Activated effector memory CD4-positive, alpha-beta T cell treated with Interleukin-2 at 50 U/mL for 16 hours (primary cell): Measurements from ENCODE around the gene CRIM1.

Source experiments
- DNase-seq: peaks from one replicate; pipeline ENCODE4 v3.0.0-alpha.2; 2020

The CRIM1 gene

DNA sequence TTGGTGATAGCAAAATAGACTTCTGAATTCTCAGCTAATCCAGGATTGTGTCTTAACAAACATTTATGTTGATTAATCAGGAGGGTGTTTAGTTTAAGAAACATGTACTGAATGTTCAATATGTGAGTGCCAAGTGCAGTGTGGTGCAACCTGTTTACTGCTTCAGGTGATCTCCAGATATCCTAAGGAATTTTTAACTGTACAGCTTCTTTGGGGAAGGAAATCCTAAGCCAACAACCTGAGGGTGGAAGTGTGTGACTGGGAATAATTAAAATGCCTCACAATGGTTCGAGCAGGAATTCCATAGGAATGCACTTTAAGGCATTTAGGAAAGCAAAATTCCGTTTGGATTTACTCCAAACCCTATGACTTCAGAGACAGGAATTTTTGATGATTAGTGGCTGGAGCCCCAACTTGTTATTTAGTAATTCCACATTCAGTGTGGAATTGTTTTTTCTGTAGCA is 16.4 kb downstream of the CRIM1 start:
- DNase-seq, result no peak

DNA sequence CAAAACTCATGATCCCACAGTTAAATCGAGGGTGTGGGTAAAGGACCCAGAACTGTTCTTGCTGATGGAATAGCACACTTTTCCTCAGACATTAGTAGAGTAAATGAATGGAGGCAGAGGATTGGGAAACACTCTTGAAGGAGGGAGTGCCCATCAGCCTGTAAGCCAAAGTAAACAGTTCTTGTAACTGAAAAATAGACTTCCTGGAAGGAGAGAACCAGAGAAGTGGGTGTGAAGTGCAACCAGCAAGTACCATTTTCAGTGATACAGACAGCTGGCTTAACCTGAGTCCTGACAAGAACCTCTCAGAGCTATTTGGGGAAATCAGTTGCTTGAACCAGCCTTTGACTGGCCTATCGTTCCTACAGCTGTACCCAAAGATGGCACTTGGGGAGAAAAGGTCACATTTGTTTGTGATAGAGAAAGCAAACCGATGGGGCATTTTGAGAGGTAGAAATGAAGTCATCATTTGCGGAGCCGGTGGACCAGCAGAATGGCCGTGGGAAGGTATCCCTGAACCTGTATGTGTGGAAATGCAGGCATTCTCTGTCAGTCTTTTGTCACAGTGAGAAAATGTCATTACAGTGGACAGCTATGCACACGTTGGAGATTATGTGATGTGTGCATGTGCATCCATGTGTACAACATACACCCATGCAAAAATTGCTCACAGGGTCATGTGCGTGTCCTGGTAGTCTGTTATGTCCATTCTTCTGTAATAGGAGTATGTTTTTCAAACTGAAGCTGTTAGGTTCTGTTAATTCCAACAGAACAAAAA is 17.8 kb downstream of the CRIM1 start:
- DNase-seq, result no peak

DNA sequence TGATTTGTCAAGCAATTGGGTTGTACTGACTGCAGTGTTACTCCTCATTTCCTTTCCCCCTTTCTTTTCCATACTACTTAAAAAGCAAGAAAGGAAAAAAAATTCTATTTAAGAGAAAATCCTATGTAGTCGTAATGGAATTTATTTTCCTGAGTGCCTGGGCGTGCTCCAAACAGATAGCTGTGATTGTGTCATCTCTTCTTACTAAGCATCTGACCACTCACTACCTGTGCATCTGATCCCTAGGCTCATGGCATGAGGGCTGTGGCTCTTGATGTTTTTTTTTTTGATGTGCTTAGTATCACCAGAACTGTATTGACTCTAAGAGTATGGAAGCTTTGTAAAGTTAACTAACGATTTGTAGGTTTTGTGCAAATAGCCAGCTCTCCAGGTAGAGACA is 19.0 kb downstream of the CRIM1 start:
- no peak for DNase-seq

DNA sequence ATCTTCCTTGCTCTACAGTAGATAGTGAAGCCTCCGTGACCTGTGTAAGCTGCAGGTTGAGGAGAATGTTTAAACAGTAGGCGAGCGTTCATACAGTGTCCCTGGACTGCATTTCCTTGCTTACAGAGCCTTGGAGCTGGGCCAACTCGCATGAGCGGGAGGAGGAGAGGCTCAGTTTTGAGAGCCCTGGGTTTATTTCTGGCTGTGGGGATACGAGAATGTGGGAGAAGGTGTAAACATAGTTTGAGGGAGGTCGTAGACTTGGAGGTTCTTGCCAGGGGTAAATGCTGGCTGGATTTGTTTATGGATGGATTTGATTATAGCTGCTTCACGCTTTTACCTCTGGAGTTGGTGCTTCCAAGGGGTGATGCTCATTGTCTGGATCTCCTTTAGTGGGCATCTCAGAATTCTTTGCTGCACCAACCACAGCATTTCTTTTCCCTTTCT is 20.8 kb downstream of the CRIM1 start:
- no peak for DNase-seq

DNA sequence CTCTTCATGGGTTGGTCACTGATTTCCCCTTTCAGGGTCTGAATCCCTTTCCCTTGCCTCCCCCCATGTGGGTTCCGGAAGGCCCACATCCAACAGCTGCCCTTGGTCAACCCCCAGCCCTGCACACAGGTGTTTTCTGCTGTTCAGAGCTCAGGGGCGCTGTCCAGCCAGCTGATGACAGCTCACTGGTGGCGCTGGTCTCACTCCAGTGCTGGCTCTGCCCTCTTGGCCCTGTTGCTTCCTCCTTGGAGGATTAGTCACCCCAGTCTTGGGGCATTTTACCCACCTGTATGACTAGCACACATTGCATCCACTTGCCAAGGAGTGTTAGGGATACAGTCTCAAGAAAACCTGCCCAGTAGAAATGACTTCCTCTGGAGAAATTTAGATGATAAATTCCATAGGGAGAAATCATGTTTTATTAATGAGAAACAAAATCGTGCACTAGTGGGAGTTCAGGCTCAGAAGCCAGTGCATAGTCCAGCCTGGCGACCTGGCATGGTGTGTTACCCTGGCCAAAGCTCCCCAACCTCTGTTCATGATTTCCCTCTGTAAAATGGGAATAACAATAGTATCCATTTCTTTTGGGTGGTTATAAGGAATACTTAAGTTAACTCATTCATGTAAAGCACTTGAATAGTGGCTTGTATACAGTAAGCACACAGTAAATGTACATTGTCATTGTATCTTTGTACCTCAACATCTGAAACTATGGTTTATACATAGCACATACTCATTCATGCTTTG is 21.6 kb downstream of the CRIM1 start:
- DNase-seq, result no peak

DNA sequence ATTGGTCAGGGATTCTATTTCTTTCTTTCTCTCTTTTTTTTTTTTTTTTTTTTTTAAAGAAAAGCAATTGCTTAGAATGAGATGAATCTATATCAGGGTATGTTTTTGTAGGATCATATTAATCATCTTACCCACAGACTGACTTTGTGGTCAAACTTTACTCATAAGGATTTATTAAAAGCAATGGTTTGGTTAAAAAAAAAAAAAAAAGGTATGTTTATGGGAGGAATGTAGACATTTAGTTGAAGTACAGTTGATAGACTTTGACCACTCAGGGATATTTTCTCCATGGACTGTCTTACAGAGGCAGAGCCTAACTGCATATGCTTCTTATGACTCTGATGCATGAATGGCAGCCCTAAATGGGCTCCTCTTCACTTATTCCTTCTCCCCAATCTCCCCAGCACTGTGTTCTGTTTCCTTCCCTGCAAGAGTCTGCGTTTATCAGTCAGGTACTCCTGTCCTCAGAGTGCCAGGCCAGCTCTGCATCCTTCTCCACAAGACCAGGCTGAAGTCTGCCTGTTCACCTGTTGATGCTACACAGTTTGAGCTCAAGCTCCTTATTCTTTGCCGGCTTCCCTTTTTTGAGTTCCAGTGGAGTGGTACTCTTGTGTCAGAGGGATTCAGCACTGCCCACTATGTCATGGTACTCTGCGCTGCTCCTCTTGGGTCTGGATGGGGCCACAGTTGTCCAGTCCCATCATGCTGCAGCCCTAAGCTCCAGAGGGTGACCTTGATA is 24.3 kb downstream of the CRIM1 start:
- no peak for DNase-seq

DNA sequence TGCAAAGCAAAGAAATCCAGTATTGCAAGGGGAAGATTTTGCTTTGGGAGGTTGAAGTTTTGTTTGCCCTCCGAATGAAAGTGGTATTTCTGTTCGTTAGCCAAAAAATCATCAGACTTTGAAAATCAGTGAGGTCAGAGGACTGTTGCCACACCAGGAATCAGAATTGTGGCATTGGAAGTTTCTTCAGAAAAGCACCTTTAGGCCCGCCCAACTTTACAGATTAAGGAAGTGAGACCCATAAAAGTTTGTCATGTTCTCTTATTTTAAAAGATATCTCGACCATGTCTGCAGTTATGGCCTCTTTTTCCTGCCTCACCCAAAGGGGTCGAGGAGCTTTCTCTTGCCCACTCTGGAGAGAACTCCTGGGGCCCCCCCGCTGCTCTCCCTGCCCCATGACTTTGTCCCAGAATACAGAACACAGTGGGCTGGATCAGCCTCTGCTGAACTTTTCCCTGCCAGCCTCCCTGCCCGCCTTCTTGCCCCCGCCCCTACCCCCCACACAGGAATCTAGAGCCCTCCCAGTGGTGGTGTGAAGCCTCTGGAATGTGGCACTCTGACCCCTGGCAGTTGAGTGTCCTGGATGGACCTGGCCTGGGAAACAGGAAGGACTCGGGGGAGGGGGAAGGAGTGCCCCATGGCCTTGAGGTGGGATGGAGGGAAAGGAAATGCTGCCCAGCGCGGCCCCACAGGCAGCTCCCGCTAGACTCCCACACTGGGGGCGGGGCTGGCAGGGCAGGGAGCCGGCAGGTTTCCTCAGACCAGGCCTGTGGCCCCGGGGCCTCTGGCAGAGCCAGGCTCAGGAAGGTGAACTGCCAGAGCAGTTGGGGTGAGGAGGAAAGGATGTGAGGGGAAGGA is 25.3 kb downstream of the CRIM1 start:
- DNase-seq, result no peak

DNA sequence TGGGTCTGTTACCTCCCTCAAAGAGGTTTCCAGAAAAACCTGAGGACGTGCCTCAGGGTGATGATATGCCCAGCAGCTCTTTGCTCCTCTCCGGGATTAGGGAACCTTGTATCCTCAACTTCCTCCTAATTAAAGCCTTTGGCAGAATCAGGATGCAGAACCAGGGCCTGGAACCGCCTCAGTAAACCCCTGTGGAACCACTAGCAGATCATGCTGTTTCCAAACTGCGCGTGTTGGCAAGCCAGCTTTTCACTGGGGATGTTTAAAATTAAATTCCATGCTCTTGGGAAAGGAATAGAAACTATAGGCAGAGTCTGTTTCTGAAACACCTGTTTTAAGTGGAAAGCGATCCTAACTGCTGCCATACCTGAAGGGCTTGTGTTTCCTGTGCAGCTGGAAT is 26.4 kb downstream of the CRIM1 start:
- no peak for DNase-seq

DNA sequence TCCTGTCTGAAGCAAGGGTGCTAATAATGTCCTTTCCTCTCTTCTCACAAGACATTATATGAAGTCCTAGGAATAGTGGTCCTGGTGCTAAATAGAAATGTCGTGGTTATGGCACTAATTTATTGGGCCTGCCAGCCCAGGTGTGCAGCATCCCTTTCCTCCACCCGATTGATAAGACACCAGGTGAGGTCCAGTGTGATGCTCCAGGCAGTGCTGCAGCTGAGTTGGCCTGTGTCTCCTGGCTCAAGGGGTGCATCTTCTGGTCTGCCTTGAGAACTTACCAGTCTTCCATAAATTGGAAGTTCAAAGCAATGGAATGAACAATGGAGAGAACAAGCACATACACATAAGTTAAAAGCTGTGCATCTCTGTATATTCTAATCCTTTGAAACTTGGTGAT is 26.9 kb downstream of the CRIM1 start:
- DNase-seq, result no peak

DNA sequence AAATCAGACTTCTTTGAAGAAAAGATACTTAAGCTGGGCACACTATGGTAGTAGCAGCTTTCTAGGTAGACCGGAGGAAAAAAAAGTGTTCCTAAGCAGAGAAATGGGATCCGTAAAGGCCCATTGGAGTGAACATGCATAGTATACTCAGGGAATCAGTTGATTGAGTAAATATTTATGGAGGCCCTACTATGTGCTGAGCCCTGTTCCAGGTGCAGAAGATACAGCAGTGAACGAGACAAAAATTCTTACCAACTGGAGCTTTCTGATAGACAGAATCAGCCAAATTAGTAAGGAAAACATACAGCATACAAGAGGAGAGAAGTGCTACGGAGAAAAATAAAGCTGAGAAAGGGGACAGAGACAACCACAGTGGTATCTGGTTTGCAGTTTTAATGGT is 28.1 kb downstream of the CRIM1 start:
- no peak for DNase-seq

DNA sequence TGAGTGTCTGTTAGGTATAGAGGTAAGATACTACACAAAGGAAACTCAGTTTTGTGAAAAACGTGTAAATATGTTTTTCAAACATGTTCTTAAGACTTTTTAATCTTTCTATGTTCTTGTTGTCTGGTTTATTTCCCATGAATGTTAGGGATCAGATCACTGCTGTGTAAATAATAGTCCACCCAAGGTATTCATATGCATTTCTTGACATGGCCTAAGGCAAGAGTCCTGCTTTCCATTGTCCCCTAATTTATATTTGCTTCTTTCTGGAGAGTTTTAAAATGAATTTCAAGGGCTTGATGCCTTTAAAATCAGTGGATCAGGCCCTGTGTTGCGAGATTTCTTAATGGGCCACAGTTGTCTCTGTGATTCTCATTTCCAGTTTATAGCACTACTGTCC is 28.9 kb downstream of the CRIM1 start:
- no peak for DNase-seq

DNA sequence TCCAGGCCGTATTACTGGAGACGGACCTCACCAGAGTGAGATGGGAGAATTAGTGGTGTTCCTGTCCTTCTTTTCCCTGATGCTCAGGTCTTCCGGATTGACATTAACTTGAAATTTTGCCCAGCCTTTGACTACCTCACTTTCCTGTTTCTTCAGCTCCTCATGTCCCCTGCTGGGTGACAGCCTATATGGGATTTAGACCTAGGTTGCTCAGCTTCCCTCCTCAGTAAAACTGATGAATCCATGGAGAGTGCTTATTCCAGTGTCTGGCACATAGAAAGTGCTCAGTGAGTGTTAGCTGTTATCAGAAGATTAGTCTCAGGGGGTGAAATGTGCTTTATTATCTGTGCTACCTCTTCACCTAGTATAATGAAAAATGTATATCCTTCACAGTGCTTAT is 30.0 kb downstream of the CRIM1 start:
- no peak for DNase-seq

DNA sequence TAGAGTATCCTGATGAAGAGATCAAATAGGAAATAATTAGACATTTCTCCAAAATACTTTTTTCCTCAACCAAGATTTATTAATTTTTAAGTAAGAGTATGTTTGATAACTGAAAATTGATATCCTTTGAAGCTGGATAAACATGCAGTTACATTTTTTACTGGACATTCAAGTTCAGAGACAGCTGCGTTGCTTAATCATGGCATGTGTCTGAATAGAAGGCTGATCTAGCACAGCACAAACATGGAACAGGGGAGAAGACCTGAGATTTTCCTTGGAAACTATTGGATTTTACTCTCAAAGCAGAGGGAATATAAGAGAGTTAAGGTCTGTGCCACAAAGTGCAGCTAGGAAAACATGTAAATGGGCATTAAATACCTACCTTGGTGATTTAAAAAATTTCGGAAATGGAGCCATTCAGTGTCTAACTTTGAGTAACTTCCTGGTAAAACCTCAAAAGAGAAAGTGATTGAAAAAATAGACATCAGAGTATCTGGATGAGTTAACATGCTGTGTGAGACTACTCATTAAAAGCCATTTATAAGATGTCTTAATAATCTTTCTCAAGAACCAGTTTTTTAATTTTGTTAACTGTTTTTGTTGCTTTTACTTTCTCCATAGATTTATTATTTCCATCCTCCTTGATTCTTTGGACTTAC is 31.8 kb downstream of the CRIM1 start:
- DNase-seq, result no peak

DNA sequence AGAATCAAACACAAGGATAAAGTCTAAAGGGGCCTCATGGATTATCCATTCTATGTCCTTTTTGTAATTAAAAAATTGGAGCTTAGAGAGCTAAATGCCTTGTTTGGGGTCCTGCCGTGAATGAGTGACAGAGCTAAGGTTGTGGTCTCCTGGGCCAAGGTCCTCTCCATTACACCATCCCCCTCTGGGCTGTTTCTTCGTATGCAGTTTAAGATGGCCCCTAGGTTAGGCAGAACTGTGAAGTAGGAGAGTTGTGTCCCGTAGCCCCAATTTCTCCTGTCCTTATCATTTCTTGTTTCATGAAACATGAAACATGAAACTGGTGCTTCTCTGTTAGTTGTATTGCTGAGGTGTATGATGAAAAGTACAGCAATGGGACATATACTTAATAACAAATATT is 32.9 kb downstream of the CRIM1 start:
- DNase-seq, result no peak

DNA sequence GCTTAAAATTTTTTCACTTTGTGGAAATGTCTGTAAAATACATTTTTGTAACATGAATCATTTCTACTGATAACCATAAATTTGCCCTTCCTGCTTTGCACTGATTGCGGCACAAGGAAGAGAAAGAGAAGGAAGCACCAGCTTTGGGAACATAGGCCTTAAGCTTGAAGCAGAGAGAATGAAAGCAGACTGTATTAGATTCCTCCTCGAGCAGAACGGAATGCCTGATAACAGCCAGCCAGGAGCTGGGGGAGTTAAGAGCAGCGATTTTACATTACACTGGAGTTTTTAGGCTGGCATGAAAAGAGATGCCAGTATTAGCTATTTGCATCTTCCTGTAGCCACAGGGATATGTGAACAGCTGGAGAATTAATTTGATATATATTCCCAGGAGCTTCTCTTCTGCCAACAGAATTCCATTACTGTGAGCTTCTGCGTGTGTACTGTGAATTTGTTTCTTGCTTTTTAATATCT is 33.5 kb downstream of the CRIM1 start:
- no peak for DNase-seq

DNA sequence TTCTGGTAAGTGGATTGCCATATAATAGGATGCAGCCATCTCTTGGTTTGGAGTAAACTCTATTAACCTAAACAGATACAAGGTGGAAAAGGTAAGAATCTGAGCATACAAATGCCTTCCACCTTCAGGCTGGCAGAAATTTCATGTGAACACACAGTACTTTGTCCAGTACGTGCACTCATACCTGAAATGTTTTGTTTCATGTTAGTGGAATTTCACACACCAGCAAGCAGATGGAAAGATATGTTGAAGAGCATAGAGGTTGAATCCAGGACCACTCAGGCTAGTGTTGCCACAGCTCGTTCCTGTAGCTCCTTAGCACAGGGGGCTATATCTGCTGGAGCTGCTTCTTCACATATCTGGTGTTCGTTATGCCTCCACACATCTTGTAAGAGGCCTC is 34.0 kb downstream of the CRIM1 start:
- no peak for DNase-seq

DNA sequence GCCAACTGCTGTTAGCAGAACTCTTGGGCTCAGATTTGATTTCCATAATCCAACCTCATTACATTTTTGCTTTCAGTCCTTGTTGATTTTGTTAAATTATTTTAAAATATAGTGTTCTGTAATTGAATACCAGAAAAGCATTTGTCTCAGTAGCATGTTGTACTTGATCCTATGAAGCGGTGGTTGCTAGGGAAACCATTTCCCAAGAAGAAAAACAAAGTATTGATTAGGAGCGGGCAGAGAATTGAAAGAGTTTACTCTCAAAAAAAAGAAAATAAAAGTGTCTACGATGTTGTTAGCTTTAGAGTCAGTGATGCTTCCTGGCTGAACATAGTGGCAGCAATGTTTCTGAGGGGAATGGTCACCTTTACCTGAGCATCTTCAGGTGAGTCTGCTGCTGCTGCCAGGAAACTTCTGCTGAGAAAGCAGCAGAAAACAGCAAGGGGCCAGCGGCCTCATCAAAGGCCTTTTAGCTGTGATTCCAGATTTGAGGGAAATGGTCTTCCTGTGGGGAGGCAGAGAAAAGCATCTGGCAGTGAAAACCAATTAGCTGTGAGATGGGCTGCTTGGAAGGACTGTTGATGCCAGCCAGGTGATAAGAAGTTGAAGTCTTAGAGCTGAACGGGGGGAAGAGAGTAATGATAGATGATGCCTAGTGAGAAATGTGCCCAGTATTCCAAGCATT is 37.1 kb downstream of the CRIM1 start:
- no peak for DNase-seq

DNA sequence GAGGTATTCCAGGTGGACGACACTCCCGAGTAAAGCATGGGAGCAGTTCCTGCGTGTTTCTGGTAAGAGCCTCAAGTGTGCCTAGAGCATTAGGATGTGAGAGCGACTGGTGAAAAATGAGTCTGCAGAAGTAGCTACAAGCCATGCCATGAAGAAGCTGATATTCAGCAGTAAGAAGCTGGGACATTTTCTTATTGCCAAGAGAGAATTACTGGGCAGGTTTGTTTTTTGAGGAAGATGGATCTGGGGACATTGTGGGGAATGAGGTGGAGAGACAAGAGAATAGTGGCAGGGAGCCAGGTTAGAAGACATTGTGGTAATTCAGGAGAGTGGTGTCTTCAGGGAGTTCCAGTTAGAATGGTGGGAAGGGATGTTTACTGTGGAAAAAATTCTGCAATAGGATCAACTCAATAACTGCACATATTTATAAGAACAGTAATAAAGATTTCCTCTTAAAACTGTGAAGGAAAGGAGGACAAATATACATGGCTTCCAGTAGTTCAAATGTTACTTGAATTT is 38.2 kb downstream of the CRIM1 start:
- DNase-seq, result no peak

DNA sequence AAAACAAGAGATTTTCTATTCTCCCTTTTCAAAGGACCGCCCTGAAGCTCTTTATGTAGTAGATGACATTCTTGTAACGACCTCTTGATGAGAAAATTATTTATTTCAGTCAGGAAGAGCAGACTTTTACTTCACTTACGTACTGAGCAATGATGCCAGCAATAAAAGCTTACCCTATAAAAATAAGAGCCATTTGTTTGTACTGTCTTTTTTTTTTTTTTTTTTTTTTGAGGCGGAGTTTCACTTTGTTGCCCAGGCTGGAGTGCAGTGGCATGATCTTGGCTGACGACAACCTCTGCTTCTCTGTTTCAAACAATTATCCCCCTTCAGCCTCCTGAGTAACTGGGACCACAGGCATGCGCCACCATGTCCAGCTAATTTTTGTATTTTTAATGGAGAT is 39.2 kb downstream of the CRIM1 start:
- DNase-seq, result no peak

DNA sequence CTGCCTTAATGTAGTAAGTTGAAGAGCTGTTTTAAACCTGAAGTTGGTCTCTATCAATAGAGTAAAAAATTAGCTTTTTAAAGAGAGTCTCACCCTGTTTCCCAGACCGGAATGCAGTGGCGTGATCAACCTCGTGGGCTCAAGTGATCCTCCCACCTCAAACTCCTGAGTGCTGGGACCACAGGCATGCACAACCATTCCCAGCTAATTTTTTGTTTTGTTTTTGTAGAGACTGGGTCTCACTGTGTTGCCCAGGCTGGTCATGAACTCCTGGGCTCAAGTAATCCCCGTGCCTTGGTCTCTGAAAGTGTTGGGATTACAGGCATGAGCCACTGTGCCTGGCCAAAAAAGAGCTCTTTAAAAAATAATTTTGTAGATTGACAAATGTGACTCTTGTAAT is 40.3 kb downstream of the CRIM1 start:
- no peak for DNase-seq

DNA sequence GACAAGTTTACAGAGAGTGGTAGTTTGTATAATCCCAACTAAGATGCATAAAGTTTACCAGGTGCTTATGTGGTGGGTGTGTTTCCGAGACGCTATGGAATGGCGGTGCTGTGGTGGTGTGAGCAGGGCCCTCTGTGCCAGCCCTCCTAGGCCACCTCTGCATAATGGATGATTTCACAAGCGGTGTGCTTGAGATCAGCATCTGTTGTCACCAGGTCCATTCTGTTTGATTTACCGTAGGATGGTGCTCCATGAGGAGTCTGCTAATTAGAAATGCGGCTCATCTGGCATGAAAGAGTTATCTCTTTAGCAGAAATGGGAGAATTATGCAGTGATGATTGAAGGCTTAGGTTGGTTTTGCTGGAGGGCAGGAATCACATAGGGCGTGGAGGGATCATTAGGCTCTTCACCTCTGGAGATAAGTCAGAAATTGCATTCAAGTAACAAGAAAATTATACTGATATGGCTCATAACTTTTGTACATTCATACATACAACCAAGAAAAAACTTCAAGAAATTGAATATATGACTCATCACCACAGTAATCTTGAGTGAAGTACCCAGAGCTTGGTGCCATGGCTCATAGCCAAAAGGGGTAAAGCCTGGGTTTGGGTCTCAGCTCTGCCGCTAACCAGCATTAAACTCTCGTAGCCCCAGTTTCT is 41.4 kb downstream of the CRIM1 start:
- no peak for DNase-seq
